Activated CD8-positive, alpha-beta memory T cell treated with anti-CD3 and anti-CD28 coated beads, Interleukin-2, amount 10 ng/mL, durations not matched to agents 7 days and 5 days (primary cell): ENCODE data around the gene LPP. TPM values are rescaled to one million over a fixed set of nuclear protein-coding genes. Genes with fewer than 3 reads are reported as not detected.

Experiments
- ATAC-seq: fragments of 150-1000 bp; cut with Tn5 transposase; one replicate; pipeline ENCODE4 v1.10.0; 2021; ENCODE audit warnings: moderate library complexity
- CTCF ChIA-PET: fragments of 350-600 bp; sonication (Branson Sonifier 250); formaldehyde crosslinking; loops from one replicate; lab custom pipeline; 2021; ENCODE audit warnings: antibody characterized with exemption; lab: Charles Lee
- DNase-seq: peaks from one replicate; pipeline ENCODE4 v3.0.0-alpha.2; 2020
- H3K27ac Mint-ChIP-seq: one replicate; pipeline ENCODE4 v1.8.0; 2021; ENCODE audit warnings: mild to moderate bottlenecking, mixed read lengths
- H3K27me3 Mint-ChIP-seq: one replicate; pipeline ENCODE4 v1.8.0; 2021; ENCODE audit warnings: mixed read lengths
- H3K36me3 Mint-ChIP-seq: one replicate; pipeline ENCODE4 v1.8.0; 2021; ENCODE audit warnings: mild to moderate bottlenecking, mixed read lengths
- H3K4me1 Mint-ChIP-seq: one replicate; pipeline ENCODE4 v1.8.0; 2021; ENCODE audit warnings: mixed read lengths
- H3K4me3 Mint-ChIP-seq: one replicate; pipeline ENCODE4 v1.8.0; 2021; ENCODE audit warnings: mild to moderate bottlenecking, moderate library complexity, mixed read lengths
- H3K9me3 Mint-ChIP-seq: one replicate; pipeline ENCODE4 v1.8.0; 2022; ENCODE audit warnings: low read depth, mixed read lengths
- total RNA-seq, 2 experiments: library from RNA; stranded (reverse); gene quantifications; one replicate each; pipeline ENCODE4 v1.2.3, GENCODE V29; 2021

The LPP gene
- total RNA-seq, 2 experiments from 2014 or later = 23.6 to 57.1 TPM

DNA sequence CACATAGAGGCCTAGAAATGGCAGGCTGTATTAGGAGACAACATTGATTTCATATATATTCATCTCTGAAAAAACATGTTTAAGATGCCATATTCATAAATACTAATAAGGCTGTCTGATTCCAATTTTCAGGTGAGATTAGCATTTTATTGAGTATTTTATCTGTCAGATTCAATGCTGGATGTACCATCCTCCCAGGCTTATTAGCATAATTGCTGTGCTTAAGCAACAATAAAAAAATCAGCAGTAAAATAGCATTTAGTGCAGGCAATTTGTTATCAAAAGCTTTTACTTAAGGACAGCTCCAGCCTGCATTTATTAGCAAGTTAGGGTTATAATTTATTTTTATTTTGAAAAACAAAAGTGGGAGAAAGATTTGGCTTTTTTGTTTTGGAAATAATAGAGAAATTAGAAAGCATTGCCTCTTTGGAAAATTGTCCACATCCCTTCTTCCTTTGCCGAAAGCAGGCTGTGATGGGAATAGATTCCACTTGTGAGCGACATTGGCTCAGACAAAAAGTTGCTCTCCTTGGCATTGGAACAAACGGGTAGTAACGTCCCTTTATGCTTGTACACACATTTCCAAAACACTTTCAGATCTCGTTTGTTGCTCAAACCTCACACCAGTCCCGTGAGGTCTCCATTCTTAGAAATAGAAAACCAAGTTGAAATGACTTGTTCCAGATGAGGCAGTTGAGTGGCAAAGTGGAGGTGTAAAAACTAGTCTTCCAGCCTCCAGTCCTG, 134.0 kb downstream of the LPP start:
- Mint-ChIP-seq H3K27me3 (no peaks in the 10 kb centered on the region), H3K4me3 (no peak overlapping the region), H3K27ac (no peak overlapping the region), H3K4me1 (peaks cover 35% of the 10 kb centered on the region), H3K9me3 (no peaks in the 10 kb centered on the region), H3K36me3 (peaks cover 11% of the 10 kb centered on the region)
- ATAC-seq (no peak), DNase-seq (no peak)
- CTCF ChIA-PET = no interaction called here

GRCh38 chr3:188292251-188292650, 138.3 kb downstream of the LPP start:
- Mint-ChIP-seq H3K9me3 (no peaks in the 10 kb centered on the region), H3K4me3 (no peak overlapping the region), H3K27me3 (no peaks in the 10 kb centered on the region), H3K4me1 (peaks cover 27% of the 10 kb centered on the region), H3K27ac (no peak overlapping the region), H3K36me3 (peaks cover 18% of the 10 kb centered on the region)
- no peak for DNase-seq
- CTCF ChIA-PET = no interaction called here
- no peak for ATAC-seq

DNA sequence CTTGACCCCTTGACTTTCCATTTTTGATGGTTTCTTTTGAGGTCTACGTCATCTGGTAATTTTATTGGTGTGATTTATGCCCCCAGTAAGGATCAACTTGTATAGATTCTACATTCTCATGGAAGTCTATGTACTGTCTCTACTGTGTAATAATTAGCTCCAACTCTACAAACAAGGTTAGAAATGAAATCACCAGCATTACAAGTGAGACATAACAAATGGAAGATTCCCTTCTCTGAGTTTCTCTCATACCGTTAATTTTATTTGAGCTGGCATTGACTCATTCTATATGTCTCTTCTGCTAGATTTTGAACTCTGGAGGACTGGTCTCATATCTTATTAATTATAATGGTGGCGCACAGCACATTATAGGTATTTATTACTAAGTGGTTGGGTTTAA, 138.9 kb downstream of the LPP start:
- Mint-ChIP-seq H3K27ac (no peak overlapping the region), H3K4me1 (peaks cover 23% of the 10 kb centered on the region)

GRCh38 chr3:188294113-188294512, 140.2 kb downstream of the LPP start:
- H3K27ac Mint-ChIP-seq = no peak overlapping the region

More for the DNA sequence above, 138.9 kb downstream of the LPP start:
- ATAC-seq = no peak
- Mint-ChIP-seq H3K9me3 (no peaks in the 10 kb centered on the region), H3K4me3 (no peak overlapping the region), H3K27me3 (no peaks in the 10 kb centered on the region), H3K36me3 (peaks cover 18% of the 10 kb centered on the region)
- DNase-seq = no peak
- CTCF ChIA-PET = interaction anchor here (1.4 kb wide), 1 partner anchor 552 kb away, joined by 4 read pairs; no protein-coding TSS in a partner anchor

GRCh38 chr3:188294823-188295487, 141.0 kb downstream of the LPP start:
- DNase-seq = no peak
- H3K27ac Mint-ChIP-seq = no peak overlapping the region
- peaks cover 16% of the 10 kb centered on the region for H3K36me3 Mint-ChIP-seq
- H3K4me3 Mint-ChIP-seq = no peak overlapping the region
- H3K27me3 Mint-ChIP-seq = no peaks in the 10 kb centered on the region
- no peaks in the 10 kb centered on the region for H3K9me3 Mint-ChIP-seq
- no peak for ATAC-seq
- CTCF ChIA-PET = interaction anchor here (1.2 to 1.5 kb wide), 2 partner anchors 10 to 547 kb away, joined by 3 to 5 read pairs; no protein-coding TSS in a partner anchor
- H3K4me1 Mint-ChIP-seq = peaks cover 38% of the 10 kb centered on the region

More at GRCh38 chr3:188294113-188294512, 140.2 kb downstream of the LPP start:
- no peak overlapping the region for H3K4me3 Mint-ChIP-seq
- H3K27me3 Mint-ChIP-seq = no peaks in the 10 kb centered on the region
- H3K4me1 Mint-ChIP-seq = peaks cover 31% of the 10 kb centered on the region
- no peak for DNase-seq
- H3K36me3 Mint-ChIP-seq = peaks cover 18% of the 10 kb centered on the region
- CTCF ChIA-PET = interaction anchor here (1.4 to 1.5 kb wide), 2 partner anchors 547 to 554 kb away, joined by 3 to 4 read pairs; no protein-coding TSS in a partner anchor
- no peaks in the 10 kb centered on the region for H3K9me3 Mint-ChIP-seq
- ATAC-seq = no peak

DNA sequence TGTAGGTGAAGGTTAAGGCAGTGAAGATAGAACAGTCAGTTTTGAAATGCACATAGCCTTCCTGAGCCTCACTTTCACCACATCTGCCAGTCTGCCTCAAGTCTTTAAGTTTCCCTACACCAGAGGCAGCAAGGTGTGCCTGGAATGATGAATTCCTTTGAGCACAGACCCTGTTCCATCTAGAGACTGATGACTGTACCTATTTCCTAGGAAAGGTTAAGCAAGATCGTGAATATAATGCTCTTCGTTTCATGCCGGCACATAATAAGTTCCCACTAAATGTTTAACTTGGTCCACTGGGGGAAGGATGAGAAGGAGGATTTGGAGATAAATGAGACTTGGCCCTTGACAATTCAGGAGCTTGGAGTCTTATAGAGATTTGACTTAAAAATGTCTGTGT, 141.9 kb downstream of the LPP start:
- peaks cover 10% of the 10 kb centered on the region for H3K36me3 Mint-ChIP-seq
- ATAC-seq = no peak
- no peaks in the 10 kb centered on the region for H3K9me3 Mint-ChIP-seq
- peaks cover 39% of the 10 kb centered on the region for H3K4me1 Mint-ChIP-seq
- H3K27ac Mint-ChIP-seq = no peak overlapping the region
- no peak overlapping the region for H3K4me3 Mint-ChIP-seq
- CTCF ChIA-PET = no interaction called here
- DNase-seq = no peak
- peaks cover 3% of the 10 kb centered on the region for H3K27me3 Mint-ChIP-seq

- DNase-seq (no peak), ATAC-seq (no peak)
- Mint-ChIP-seq H3K36me3 (peaks cover 10% of the 10 kb centered on the region), H3K27ac (no peak overlapping the region), H3K4me3 (no peak overlapping the region), H3K27me3 (peaks cover 7% of the 10 kb centered on the region), H3K4me1 (peaks cover 45% of the 10 kb centered on the region), H3K9me3 (no peaks in the 10 kb centered on the region)
- CTCF ChIA-PET = no interaction called here
These were observed 143.0 kb downstream of the LPP start for GRCh38 chr3:188296761-188297612.

DNA sequence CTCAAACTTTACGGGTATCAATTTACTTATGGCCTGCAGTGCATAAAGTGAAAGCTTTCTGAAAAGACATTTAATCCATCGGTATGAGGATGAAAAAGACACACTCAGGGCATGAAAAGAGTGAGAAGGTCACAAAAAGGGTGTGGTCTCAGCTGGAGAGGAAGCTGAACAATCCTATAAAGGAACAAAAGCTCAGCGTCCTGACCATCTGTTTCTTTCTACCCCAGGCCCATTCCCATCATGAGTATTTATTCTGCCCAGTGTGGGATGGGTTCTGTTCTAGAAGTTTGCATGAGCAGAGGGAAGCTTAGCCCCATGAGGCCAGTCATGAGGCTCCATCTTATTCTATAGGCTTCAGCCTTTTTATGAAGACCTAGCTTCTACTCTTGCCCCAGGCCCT, 144.6 kb downstream of the LPP start:
- H3K4me1 Mint-ChIP-seq = peaks cover 44% of the 10 kb centered on the region
- DNase-seq = no peak
- CTCF ChIA-PET = interaction anchor here (1.1 to 1.9 kb wide), 3 partner anchors 9 to 560 kb away, joined by 3 to 4 read pairs (median 4); no protein-coding TSS in a partner anchor
- peak; percentile 22 for ATAC-seq
- H3K36me3 Mint-ChIP-seq = peaks cover 10% of the 10 kb centered on the region
- peak overlapping the region; percentile 75 for H3K27ac Mint-ChIP-seq
- no peak overlapping the region for H3K4me3 Mint-ChIP-seq
- peaks cover 17% of the 10 kb centered on the region for H3K27me3 Mint-ChIP-seq
- no peaks in the 10 kb centered on the region for H3K9me3 Mint-ChIP-seq

DNA sequence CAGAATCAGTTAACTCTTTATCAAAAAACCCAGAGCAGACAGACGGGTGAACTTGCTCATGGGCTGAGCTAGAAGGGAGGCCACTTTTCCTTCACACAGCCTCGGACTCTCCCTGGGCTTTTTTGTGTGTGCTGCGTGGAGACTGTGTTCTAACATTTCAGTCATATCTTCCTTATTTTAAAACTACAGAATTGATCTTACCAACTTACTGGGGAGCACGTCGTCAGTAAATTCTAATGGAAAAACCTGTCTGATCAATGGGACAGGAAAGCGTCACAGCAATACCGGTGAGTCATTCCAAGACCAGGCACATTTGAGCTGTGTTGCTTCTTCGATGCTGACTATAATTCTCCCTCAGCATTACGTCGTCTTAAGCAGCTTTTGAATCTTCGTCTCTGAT, 145.1 kb downstream of the LPP start:
- Mint-ChIP-seq H3K4me1 (peaks cover 42% of the 10 kb centered on the region), H3K27ac (peak overlapping the region; percentile 75), H3K4me3 (peak overlapping the region; percentile 1), H3K9me3 (no peaks in the 10 kb centered on the region), H3K27me3 (peaks cover 20% of the 10 kb centered on the region), H3K36me3 (peaks cover 8% of the 10 kb centered on the region)
- peak; percentile 72 for DNase-seq
- CTCF ChIA-PET = interaction anchor here (1.1 to 1.9 kb wide), 3 partner anchors 9 to 560 kb away, joined by 3 to 4 read pairs (median 4); no protein-coding TSS in a partner anchor
- ATAC-seq = peak; percentile 84

DNA sequence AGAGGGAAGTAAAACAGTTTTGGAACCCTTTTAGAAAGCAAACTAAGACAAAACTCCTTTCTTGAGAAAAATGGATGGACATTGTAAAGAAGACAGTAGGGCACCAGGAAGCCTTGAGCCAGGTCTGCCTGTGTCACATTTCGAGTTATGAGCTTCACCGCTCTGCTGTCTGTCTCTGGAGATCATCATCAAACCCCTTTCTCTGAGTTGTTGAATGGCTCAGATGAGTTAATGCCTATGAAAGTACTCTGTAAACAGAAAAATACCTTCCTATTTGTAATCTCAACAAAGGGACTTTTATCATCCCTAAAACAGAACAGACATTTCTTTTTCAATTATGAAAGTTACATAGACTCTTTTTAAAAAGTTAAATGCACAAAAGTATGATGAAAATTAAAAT, 145.8 kb downstream of the LPP start:
- no peak for ATAC-seq
- no peak for DNase-seq
- Mint-ChIP-seq H3K27me3 (peaks cover 24% of the 10 kb centered on the region), H3K36me3 (peaks cover 8% of the 10 kb centered on the region), H3K4me1 (peaks cover 42% of the 10 kb centered on the region), H3K9me3 (no peaks in the 10 kb centered on the region), H3K4me3 (peak overlapping the region; percentile 1), H3K27ac (peak overlapping the region; percentile 54)
- CTCF ChIA-PET = interaction anchor here (1.9 kb wide), 1 partner anchor 559 kb away, joined by 4 read pairs; no protein-coding TSS in a partner anchor

- Mint-ChIP-seq H3K4me1 (peaks cover 37% of the 10 kb centered on the region), H3K9me3 (no peaks in the 10 kb centered on the region), H3K27ac (no peak overlapping the region), H3K36me3 (peaks cover 13% of the 10 kb centered on the region), H3K27me3 (peaks cover 32% of the 10 kb centered on the region), H3K4me3 (no peak overlapping the region)
- DNase-seq = no peak
- CTCF ChIA-PET = interaction anchor here (1.4 kb wide), 1 partner anchor 561 kb away, joined by 3 read pairs; no protein-coding TSS in a partner anchor
- ATAC-seq = no peak
These were observed 147.2 kb downstream of the LPP start for GRCh38 chr3:188301147-188301546.

- Mint-ChIP-seq H3K4me3 (no peak overlapping the region), H3K4me1 (peaks cover 25% of the 10 kb centered on the region), H3K36me3 (peaks cover 19% of the 10 kb centered on the region), H3K27me3 (peaks cover 49% of the 10 kb centered on the region), H3K27ac (no peak overlapping the region), H3K9me3 (no peaks in the 10 kb centered on the region)
- ATAC-seq = no peak
- no peak for DNase-seq
- CTCF ChIA-PET = no interaction called here
These were observed 149.4 kb downstream of the LPP start for GRCh38 chr3:188303286-188303799.

- CTCF ChIA-PET = no interaction called here
- Mint-ChIP-seq H3K4me3 (no peak overlapping the region), H3K27me3 (peaks cover 54% of the 10 kb centered on the region), H3K4me1 (peaks cover 21% of the 10 kb centered on the region), H3K36me3 (peaks cover 19% of the 10 kb centered on the region), H3K27ac (no peak overlapping the region), H3K9me3 (no peaks in the 10 kb centered on the region)
- ATAC-seq (no peak), DNase-seq (no peak)
These were observed 149.9 kb downstream of the LPP start for GRCh38 chr3:188303823-188304222.
